ENCODE results near the gene PDK4.
A peak's percentile ranks its signal among the peaks of the same experiment; 100 is the strongest.

PDK4 gene

GRCh38 chr7:95619921-95620320 lies 23.6 kb upstream of the PDK4 start:
- DNase-seq (ENCODE audit: low spot score), result no peak
- in situ Hi-C loops (cut with MboI; ENCODE audit: low pct_unique_long_range_greater_than_20kb, low sequenced_read_pairs, unreplicated experiment), result no loop called here
- TF ChIP-seq CTCF (IDR thresholded peaks at IDR 0.05; ENCODE audit: extremely low read depth, insufficient read depth, missing control alignments), result no peak

DNA sequence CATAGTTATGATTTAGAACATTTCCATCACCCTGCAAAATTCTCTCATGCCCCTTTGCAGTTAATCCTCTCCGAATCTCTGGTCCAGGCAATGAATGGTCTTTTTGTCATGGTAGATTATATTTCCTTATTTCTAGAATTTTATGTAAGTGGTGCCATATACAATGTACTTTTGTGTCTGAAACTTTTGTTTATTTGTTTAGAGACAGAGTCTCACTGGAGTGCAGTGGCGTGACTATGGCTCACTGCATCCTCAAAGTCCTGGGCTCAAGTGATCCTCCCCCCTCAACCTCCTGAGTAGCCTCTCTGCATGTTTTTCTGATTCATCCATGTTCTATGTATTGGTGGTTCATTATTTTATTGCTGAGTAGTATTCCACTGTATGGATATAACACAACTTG lies 23.2 kb upstream of the PDK4 start:
- in situ Hi-C loops (cut with MboI; ENCODE audit: low pct_unique_long_range_greater_than_20kb, low sequenced_read_pairs, unreplicated experiment), result no loop called here
- no peak for DNase-seq (ENCODE audit: low spot score)
- TF ChIP-seq CTCF (IDR thresholded peaks at IDR 0.05; ENCODE audit: extremely low read depth, insufficient read depth, missing control alignments), result no peak

- in situ Hi-C loops (cut with MboI; ENCODE audit: low pct_unique_long_range_greater_than_20kb, low sequenced_read_pairs, unreplicated experiment), result no loop called here
- no peak for DNase-seq (ENCODE audit: low spot score)
- no peak for TF ChIP-seq CTCF (IDR thresholded peaks at IDR 0.05; ENCODE audit: extremely low read depth, insufficient read depth, missing control alignments)
These were observed 18.2 kb upstream of the PDK4 start for GRCh38 chr7:95614442-95614940.

DNA sequence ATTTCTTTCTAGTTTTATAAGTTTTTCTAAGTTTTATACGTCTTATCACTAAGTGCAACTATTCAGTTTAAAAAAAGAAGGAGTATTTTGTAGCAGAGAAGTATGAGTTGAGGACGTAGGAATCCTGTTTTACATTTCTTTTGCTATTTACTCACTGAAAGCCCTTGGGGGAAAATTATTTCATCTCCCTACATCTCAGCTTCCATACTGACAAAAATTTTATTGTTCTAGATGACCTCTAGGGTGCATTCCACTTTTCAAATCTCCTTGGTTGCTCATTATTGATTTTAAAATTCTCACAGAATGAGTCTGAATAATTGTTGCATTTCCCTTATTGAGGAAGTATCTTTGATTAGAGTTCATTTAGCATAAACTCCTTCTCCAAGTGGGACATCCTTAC lies 14.9 kb upstream of the PDK4 start:
- in situ Hi-C loops (cut with MboI; ENCODE audit: low pct_unique_long_range_greater_than_20kb, low sequenced_read_pairs, unreplicated experiment), result no loop called here
- no peak for TF ChIP-seq CTCF (IDR thresholded peaks at IDR 0.05; ENCODE audit: extremely low read depth, insufficient read depth, missing control alignments)
- no peak for DNase-seq (ENCODE audit: low spot score)

GRCh38 chr7:95609277-95609971 lies 13.1 kb upstream of the PDK4 start:
- DNase-seq (ENCODE audit: low spot score), result no peak
- in situ Hi-C loops (cut with MboI; ENCODE audit: low pct_unique_long_range_greater_than_20kb, low sequenced_read_pairs, unreplicated experiment), result no loop called here
- no peak for TF ChIP-seq CTCF (IDR thresholded peaks at IDR 0.05; ENCODE audit: extremely low read depth, insufficient read depth, missing control alignments)

- peak; percentile 66 for DNase-seq (ENCODE audit: low spot score)
- in situ Hi-C loops (cut with MboI; ENCODE audit: low pct_unique_long_range_greater_than_20kb, low sequenced_read_pairs, unreplicated experiment), result no loop called here
- no peak for TF ChIP-seq CTCF (IDR thresholded peaks at IDR 0.05; ENCODE audit: extremely low read depth, insufficient read depth, missing control alignments)
These were observed 12.2 kb upstream of the PDK4 start for GRCh38 chr7:95608359-95609173.
